C4-2B (cell line): ENCODE measurements around the gene ATRNL1.

Experiments
- ZFX ChIP-seq: fragments of 450-650 bp; IDR thresholded peaks from 2 replicates; pipeline ENCODE4 v1.6.1; 2017
- TF ChIP-seq, protein P1 (sequence below): fragments of 450-650 bp; conservative IDR thresholded peaks from 2 replicates; pipeline ENCODE4 v1.5.1; 2017; ENCODE audit warnings: mild to moderate bottlenecking

DNA sequence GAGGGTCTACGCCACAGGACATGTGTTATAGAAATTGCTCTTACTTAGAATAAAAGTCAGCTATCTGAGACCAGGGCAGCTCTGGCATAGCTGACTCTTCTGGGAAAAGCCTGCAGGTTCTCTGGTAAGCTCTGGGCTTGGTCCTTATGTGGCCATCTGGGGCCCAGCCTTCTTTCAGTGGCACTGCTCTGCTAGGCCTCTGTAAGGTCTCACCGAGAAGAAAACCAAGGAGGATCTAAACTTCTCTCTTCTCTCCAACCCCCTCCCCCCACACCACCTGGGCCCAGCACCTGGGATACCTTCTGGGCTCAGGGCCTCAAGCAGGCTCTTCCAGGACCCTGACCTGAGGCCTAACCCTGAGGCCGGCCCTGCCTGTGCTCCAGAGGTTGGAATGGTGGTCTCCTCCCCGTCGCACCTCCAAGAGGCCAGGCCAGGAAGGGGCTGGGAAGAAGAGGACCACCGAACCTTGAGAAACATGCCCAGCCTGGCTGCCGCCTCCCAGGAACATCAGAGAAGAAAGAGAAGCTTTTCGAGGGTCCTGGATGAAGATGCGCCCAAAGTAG is 856.2 kb downstream of the ATRNL1 start:
- TF ChIP-seq, protein P1, sequence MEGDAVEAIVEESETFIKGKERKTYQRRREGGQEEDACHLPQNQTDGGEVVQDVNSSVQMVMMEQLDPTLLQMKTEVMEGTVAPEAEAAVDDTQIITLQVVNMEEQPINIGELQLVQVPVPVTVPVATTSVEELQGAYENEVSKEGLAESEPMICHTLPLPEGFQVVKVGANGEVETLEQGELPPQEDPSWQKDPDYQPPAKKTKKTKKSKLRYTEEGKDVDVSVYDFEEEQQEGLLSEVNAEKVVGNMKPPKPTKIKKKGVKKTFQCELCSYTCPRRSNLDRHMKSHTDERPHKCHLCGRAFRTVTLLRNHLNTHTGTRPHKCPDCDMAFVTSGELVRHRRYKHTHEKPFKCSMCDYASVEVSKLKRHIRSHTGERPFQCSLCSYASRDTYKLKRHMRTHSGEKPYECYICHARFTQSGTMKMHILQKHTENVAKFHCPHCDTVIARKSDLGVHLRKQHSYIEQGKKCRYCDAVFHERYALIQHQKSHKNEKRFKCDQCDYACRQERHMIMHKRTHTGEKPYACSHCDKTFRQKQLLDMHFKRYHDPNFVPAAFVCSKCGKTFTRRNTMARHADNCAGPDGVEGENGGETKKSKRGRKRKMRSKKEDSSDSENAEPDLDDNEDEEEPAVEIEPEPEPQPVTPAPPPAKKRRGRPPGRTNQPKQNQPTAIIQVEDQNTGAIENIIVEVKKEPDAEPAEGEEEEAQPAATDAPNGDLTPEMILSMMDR = no peak
- TF ChIP-seq ZFX = no peak
